Panc1 (cell line): ENCODE measurements around the gene FHL2.

Experiments
- CTCF ChIP-seq: fragments of 450-650 bp; IDR thresholded peaks from 2 replicates; pipeline ENCODE4 v1.5.1; 2017; ENCODE audit warnings: mild to moderate bottlenecking
- POLR2AphosphoS5 ChIP-seq: IDR thresholded peaks from 2 replicates; pipeline ENCODE4 v1.6.1; 2012; ENCODE audit warnings: mild to moderate bottlenecking, low read depth, low read length, moderate library complexity
- SIN3A ChIP-seq: IDR thresholded peaks from 2 replicates; pipeline ENCODE4 v1.6.1; 2012; ENCODE audit warnings: low read depth, mild to moderate bottlenecking, low read length, moderate library complexity, borderline replicate concordance; ENCODE audit not compliant: insufficient read depth
- TF ChIP-seq, protein P1 (sequence below), 2 experiments: IDR thresholded peaks; 2 replicates each; pipeline ENCODE4 v1.6.1; 2011 to 2012; ENCODE audit warnings: low read depth in 2 of 2, control low read depth in 1 of 2, low read length in 1 of 2, mild to moderate bottlenecking in 1 of 2, moderate library complexity in 1 of 2; ENCODE audit not compliant: insufficient read depth in 1 of 2

- no peak for TF ChIP-seq CTCF
- peak; percentile 54 for TF ChIP-seq POLR2AphosphoS5
- TF ChIP-seq, protein P1, sequence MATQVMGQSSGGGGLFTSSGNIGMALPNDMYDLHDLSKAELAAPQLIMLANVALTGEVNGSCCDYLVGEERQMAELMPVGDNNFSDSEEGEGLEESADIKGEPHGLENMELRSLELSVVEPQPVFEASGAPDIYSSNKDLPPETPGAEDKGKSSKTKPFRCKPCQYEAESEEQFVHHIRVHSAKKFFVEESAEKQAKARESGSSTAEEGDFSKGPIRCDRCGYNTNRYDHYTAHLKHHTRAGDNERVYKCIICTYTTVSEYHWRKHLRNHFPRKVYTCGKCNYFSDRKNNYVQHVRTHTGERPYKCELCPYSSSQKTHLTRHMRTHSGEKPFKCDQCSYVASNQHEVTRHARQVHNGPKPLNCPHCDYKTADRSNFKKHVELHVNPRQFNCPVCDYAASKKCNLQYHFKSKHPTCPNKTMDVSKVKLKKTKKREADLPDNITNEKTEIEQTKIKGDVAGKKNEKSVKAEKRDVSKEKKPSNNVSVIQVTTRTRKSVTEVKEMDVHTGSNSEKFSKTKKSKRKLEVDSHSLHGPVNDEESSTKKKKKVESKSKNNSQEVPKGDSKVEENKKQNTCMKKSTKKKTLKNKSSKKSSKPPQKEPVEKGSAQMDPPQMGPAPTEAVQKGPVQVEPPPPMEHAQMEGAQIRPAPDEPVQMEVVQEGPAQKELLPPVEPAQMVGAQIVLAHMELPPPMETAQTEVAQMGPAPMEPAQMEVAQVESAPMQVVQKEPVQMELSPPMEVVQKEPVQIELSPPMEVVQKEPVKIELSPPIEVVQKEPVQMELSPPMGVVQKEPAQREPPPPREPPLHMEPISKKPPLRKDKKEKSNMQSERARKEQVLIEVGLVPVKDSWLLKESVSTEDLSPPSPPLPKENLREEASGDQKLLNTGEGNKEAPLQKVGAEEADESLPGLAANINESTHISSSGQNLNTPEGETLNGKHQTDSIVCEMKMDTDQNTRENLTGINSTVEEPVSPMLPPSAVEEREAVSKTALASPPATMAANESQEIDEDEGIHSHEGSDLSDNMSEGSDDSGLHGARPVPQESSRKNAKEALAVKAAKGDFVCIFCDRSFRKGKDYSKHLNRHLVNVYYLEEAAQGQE (IDR thresholded peaks at IDR 0.05; ENCODE audit: insufficient read depth in 1 of 2, low read depth in 2 of 2, low read length in 1 of 2): no peak
- no peak for TF ChIP-seq SIN3A
These were observed 20.5 kb downstream of the FHL2 start for GRCh38 chr2:105378276-105378840.
